Motor neuron (in vitro differentiated cells): ENCODE measurements around the gene EVA1C. TPM values are rescaled to one million over a fixed set of nuclear protein-coding genes. Genes with fewer than 3 reads are reported as not detected.
"Not testable (repeated sequence)": the region's sequence is repeated elsewhere in the genome, so short reads cannot be mapped to it uniquely, and the experiment has no call there.

Source experiments
- ATAC-seq, 8 experiments: fragments of 200-7000 bp; cut with Tn5 transposase; replicated peaks in 6 of 8; 2 replicates each; pipeline ENCODE4 v1.8.0; 2021; ENCODE audit warnings: mild to moderate bottlenecking in 8 of 8, moderate library complexity in 8 of 8
- H3K27ac ChIP-seq, 2 donors: fragments of 250-450 bp; sonication (Bioruptor Pico); 2 replicates each; pipeline ENCODE4 v1.9.0; 2021; ENCODE audit warnings: antibody characterized with exemption in 2 of 2, mild to moderate bottlenecking in 2 of 2, moderate library complexity in 1 of 2
- H3K4me1 ChIP-seq, 2 donors: fragments of 250-450 bp; sonication (Bioruptor Pico); replicated peaks in 1 of 2; 2 replicates each; pipeline ENCODE4 v1.6.1; 2021; ENCODE audit warnings: antibody characterized with exemption in 2 of 2, mild to moderate bottlenecking in 2 of 2, moderate library complexity in 1 of 2
- H3K4me3 ChIP-seq, 5 donors: fragments of 250-450 bp; sonication (Bioruptor Pico); 2 replicates each; pipeline ENCODE4 v1.9.0; 2021; ENCODE audit warnings: antibody characterized with exemption in 5 of 5, mild to moderate bottlenecking in 5 of 5, moderate library complexity in 4 of 5
- whole genome bisulfite sequencing, 10 experiments: fragments of 450-650 bp; shearing (Covaris generic); methylation state at CpG; one replicate each; pipeline ENCODE4 v1.0.0; 2022; 5-methylcytosine and 5-hydroxymethylcytosine counted together
- in situ Hi-C, 9 experiments: fragments of 400-800 bp; cut with MboI; loops; one replicate each; pipeline ENCODE4 v1.15.0; 2021; ENCODE audit warnings: low sequenced_read_pairs in 9 of 9, low pct_unique_long_range_greater_than_20kb in 2 of 9; ENCODE audit not compliant: unreplicated experiment in 9 of 9
- total RNA-seq, 8 experiments: library from RNA; unstranded; fragments of 300-600 nt; gene quantifications; 2 replicates each; pipeline versions ENCODE4 v1.2.3 to v1.2.4, GENCODE V29; 2022

The EVA1C gene
- total RNA-seq, 8 experiments from 2014 or later, result 0.13 to 45.4 (median 0.69) TPM

- Histone ChIP-seq H3K4me1 (peaks cover 15 to 36% of the 10 kb centered on the region in 2 donors), H3K27ac (no peak overlapping the region), H3K4me3 (no peak overlapping the region)
- in situ Hi-C loops, result loop anchor here in 6 of 9 experiments (25.0 kb wide), 3 partner anchors 147 to 197 kb away; partner anchors contain the start of genes TCP10L (in 3 of the 6) and CFAP298 (in 1 of the 6)
- peak in 1 of 8 experiments; percentile 13 for ATAC-seq
- WGBS, 10 experiments, result 30 to 98% (median 65%) methylated on average over 2 to 10 of the region's 11 CpGs
Observed at GRCh38 chr21:32415451-32416398, 3.2 kb downstream of the EVA1C start.

GRCh38 chr21:32418146-32418545 lies 5.6 kb downstream of the EVA1C start:
- ATAC-seq, result peak in 3 of 8 experiments; percentile 61 to 87 (median 63)
- Histone ChIP-seq H3K4me1 (peaks cover 15 to 29% of the 10 kb centered on the region in 2 donors), H3K27ac (no peak overlapping the region), H3K4me3 (no peak overlapping the region)
- in situ Hi-C loops, result loop anchor here in 6 of 9 experiments (25.0 kb wide), 3 partner anchors 144 to 194 kb away; partner anchors contain the start of genes TCP10L (in 3 of the 6) and CFAP298 (in 1 of the 6)
- 10 to 95% (median 26%) methylated on average over 2 to 4 of the region's 4 CpGs; no CpG with 5 or more reads in 1 of the 10 experiments for WGBS, 10 experiments

DNA sequence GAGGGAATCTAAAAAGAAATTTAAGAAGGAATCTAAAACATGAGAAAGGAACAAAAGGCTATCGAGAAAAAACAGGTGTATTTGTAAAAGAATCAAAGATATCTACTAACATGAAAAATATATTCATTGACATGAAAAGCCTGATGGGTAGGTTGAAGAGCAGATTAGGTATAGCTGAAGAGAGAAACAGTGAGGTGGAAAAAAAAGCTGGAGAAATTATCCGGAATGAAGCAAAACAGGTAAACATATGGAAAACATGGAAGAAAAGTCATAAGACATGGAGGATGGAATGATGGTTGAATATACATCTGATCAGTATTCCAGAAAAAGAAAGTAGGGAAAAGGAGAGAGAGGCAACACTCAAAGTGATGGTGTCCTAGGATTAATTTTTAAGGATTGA lies 9.6 kb downstream of the EVA1C start:
- WGBS, 10 experiments, result 84 to 98% (median 92%) methylated on average over 2 of the region's 2 CpGs; no CpG with 5 or more reads in 1 of the 10 experiments
- in situ Hi-C loops, result loop anchor here in 6 of 9 experiments (25.0 kb wide), 3 partner anchors 140 to 190 kb away; partner anchors contain the start of genes TCP10L (in 3 of the 6) and CFAP298 (in 1 of the 6)
- Histone ChIP-seq H3K27ac (no peak overlapping the region), H3K4me1 (peaks cover 5 to 18% of the 10 kb centered on the region in 2 donors), H3K4me3 (no peak overlapping the region)
- ATAC-seq, result no peak

DNA sequence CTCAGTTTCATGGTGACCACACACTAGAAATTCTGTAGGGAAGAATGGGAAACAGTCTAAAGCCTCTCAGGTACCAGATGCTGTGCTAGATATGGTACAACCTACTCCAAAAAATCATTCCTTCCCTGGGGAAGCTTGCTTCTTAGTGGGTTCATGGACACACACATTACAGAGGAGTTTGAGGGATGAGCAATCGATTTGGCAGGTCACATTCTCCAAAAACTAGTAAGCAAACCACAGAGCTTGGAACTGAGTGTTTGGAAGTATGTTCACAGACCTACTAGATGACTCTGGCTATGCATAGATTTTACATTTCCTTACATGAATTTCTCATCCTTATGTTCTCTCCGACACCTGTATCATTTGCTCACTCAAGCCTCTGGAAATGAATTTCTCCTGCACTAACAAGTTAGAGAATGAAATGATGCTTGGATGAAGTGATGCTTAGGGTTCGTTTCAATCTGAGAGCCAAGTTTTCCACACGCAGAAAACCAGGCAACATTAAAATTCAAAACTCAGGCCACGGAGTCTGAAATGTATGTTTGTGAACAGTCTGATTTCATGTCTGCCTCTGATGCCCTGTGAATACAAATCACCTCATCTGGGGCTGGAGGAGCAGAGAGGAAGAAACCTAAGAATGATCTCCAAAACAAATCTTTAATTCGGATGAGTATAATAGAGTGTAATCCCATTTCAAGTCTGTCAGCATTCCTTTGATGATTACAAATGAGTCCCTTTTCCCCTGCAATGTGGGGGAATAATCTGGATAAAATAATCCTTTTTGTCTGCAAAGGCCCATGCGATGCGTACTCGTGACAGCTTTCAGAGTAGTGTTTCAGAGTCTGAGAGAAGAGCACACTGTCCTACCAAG lies 11.0 kb downstream of the EVA1C start:
- no peak overlapping the region for H3K4me3 ChIP-seq
- H3K27ac ChIP-seq, result no peak overlapping the region
- H3K4me1 ChIP-seq, result peaks cover under 1 to 10% of the 10 kb centered on the region in 2 donors
- peak in 2 of 8 experiments; percentile 27 to 36 for ATAC-seq
- 47 to 100% (median 72%) methylated on average over 1 to 8 of the region's 9 CpGs for WGBS, 10 experiments
- in situ Hi-C loops, result loop anchor here in 6 of 9 experiments (25.0 kb wide), 3 partner anchors 139 to 189 kb away; partner anchors contain the start of genes TCP10L (in 3 of the 6) and CFAP298 (in 1 of the 6)

DNA sequence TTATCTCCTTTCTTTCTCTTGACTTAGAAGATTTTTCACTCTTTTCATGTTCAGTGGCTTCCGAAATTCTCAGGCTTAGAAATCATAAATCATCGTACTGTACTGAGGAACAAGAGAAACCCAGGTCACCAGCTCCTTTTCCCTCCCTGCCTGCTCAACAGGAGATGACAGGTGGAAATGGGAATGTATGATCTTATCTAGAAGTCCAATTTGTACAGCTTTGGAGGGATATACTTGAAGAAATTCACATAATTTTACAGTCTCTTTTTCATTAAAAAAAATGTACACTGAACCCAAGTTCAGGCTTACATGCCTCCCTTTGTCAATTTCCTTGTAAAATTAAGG lies 11.7 kb downstream of the EVA1C start:
- in situ Hi-C loops, result loop anchor here in 6 of 9 experiments (25.0 kb wide), 3 partner anchors 138 to 188 kb away; partner anchors contain the start of genes TCP10L (in 3 of the 6) and CFAP298 (in 1 of the 6)
- no peak overlapping the region for H3K4me3 ChIP-seq
- H3K27ac ChIP-seq, result no peak overlapping the region
- peaks cover 0 to 8% of the 10 kb centered on the region in 2 donors for H3K4me1 ChIP-seq
- ATAC-seq, result no peak
- WGBS, 10 experiments, result 33 to 83% (median 63%) methylated on average over 2 of the region's 2 CpGs; no CpG with 5 or more reads in 3 of the 10 experiments

DNA sequence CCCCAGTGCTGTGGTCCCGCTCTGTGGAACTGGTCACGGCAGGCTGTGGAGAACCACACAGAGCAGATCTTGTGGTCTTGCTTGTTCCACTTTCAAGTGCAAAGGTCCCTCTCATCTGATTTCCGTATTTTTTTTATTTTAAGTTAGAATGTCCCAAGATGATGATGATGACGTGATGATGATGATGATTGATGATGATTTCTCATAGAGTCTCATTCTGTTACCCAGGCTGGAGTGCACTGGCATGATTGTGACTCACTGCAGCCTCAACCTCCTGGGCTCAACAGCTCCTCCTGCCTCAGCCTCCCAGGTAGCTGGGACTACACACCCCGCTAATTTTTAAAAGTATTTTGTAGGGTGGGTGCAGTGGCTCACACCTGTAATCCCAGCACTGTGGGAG lies 12.2 kb downstream of the EVA1C start:
- in situ Hi-C loops, result loop anchor here in 6 of 9 experiments (25.0 kb wide), 3 partner anchors 138 to 188 kb away; partner anchors contain the start of genes TCP10L (in 3 of the 6) and CFAP298 (in 1 of the 6)
- Histone ChIP-seq H3K4me3 (no peak overlapping the region), H3K27ac (no peak overlapping the region), H3K4me1 (peaks cover 0 to 8% of the 10 kb centered on the region in 2 donors)
- WGBS, 10 experiments, result 40 to 100% (median 76%) methylated on average over 1 to 5 of the region's 5 CpGs; no CpG with 5 or more reads in 4 of the 10 experiments
- ATAC-seq, result no peak

- in situ Hi-C loops, result no loop called here
- WGBS, 10 experiments, result 82 to 100% (median 100%) methylated on average over 1 to 4 of the region's 4 CpGs; no CpG with 5 or more reads in 3 of the 10 experiments
- Histone ChIP-seq H3K4me3 (no peak overlapping the region), H3K4me1 (peaks cover 0 to 8% of the 10 kb centered on the region in 2 donors), H3K27ac (no peak overlapping the region)
- no peak for ATAC-seq
Observed at GRCh38 chr21:32425628-32426027, 13.1 kb downstream of the EVA1C start.

DNA sequence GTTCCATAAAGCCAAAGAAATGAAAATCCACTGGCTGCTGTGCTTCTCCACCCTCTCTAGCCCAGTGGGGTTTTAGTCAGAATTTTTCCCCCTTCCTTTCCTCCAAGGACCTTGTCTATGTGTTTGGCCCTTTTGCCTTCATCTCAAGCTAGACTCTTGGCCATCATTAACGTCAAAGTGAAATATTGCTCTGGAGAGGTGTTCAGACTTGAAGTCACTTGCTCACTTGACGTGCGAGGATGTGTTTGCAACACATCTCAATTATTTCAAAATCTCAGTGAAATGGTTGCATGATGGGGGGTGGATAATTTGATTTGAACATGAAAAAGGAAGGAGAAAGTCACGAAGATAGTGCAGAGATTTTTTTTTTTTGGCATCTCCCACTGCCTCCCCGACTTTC lies 13.6 kb downstream of the EVA1C start:
- in situ Hi-C loops, result no loop called here
- H3K4me1 ChIP-seq, result peaks cover 0 to 8% of the 10 kb centered on the region in 2 donors
- no peak for ATAC-seq
- no peak overlapping the region for H3K27ac ChIP-seq
- 20 to 100% (median 78%) methylated on average over 1 to 5 of the region's 5 CpGs; no CpG with 5 or more reads in 3 of the 10 experiments for WGBS, 10 experiments
- H3K4me3 ChIP-seq, result no peak overlapping the region

DNA sequence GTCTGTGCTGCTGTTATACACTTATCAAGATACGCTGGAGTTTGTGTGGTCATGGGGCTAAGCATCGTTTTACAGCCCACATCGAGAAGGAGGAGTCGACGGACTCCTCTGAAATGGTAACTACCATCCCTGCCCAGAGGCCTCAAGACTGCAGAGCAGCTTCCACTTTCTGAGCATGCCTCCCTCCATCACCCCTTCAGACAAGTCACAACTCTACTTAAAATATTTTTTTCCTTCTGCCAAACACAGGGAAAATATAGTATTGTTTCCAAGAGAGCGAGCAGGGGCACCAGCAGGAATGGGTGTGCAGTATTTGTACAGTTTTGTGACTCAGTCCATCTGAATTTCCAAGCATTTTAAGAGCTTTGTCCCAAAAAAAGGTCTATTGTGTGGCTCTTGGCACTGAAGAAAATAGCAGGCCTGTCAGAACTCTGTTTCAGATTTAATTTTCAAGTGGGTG lies 14.1 kb downstream of the EVA1C start:
- WGBS, 10 experiments, result 68 to 100% (median 81%) methylated on average over 1 to 6 of the region's 6 CpGs; no CpG with 5 or more reads in 3 of the 10 experiments
- in situ Hi-C loops, result no loop called here
- H3K4me1 ChIP-seq, result peaks cover 0 to 8% of the 10 kb centered on the region in 2 donors
- no peak overlapping the region for H3K27ac ChIP-seq
- no peak overlapping the region for H3K4me3 ChIP-seq
- peak in 4 of 8 experiments; percentile 28 to 85 (median 46) for ATAC-seq

- ATAC-seq, result no peak
- no peak overlapping the region for H3K27ac ChIP-seq
- H3K4me3 ChIP-seq, result no peak overlapping the region
- peaks cover 0 to 8% of the 10 kb centered on the region in 2 donors for H3K4me1 ChIP-seq
- WGBS, 10 experiments, result 68 to 98% (median 81%) methylated on average over 3 to 7 of the region's 10 CpGs; no CpG with 5 or more reads in 3 of the 10 experiments
- in situ Hi-C loops, result no loop called here
Observed at GRCh38 chr21:32427958-32428623, 15.6 kb downstream of the EVA1C start.

- H3K4me1 ChIP-seq, H3K27ac ChIP-seq, ATAC-seq, H3K4me3 ChIP-seq, in situ Hi-C loops: not testable (repeated sequence)
- 59 to 93% (median 83%) methylated on average over 2 to 12 of the region's 15 CpGs; no CpG with 5 or more reads in 2 of the 10 experiments for WGBS, 10 experiments
Observed at GRCh38 chr21:32432982-32433660, 20.6 kb downstream of the EVA1C start.
